GM19239 (cell line): ENCODE data around the gene GALNT15.

Experiments used
- DNase-seq: peaks from one replicate; pipeline ENCODE4 v3.0.0; 2011; ENCODE audit warnings: low spot score; ENCODE audit not compliant: insufficient read length
- FAIRE-seq: peaks from 2 replicates; lab custom pipeline; 2011; peaks lifted over from hg19 to GRCh38; lab: Jason Lieb, UNC

Gene GALNT15

DNA sequence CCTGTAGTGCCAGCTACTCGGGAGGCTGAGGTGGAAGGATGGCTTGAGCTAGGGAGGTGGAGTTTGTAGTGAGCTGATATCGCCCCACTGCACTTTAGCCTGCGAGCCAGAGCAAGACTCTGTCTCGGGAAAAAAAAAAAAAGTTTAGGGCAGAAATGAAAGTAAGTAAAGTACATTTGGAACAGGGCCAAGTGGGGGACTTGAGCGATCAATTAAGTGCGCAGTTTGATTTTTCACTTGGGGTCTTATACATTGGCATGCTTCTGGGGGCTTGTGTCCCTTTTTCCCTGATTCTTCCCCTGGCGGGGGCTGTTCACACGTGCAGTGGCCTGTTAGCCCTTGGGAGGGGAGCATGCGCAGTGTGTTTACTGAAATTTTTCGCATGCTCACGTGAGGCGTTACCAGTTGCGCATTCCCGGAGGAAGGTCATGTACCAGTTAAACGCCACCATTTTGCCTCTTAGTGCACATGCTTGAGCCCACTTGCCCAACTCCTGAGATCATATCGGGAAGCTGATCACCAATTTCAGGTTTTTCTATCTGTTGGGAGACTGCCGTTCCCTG lies 42.0 kb downstream of the GALNT15 start:
- DNase-seq (no peak), FAIRE-seq (no peak)

DNA sequence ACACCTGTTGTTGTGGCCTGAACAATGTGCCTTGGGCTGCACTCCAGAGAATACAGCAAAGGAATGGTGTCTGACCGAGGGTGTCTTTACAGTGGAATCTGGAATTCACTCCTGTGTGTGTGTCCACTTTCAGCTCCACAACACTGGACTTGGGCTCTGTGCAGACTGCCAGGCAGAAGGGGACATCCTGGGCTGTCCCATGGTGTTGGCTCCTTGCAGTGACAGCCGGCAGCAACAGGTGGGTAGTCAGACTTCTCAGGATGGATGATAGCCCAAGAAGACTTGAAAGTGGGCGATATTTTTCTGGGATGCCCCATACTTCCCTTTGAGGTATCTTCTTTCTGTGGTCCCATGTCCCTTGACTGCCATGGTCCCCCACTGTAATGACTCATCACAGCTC lies 45.3 kb downstream of the GALNT15 start:
- DNase-seq, result no peak
- FAIRE-seq, result no peak

DNA sequence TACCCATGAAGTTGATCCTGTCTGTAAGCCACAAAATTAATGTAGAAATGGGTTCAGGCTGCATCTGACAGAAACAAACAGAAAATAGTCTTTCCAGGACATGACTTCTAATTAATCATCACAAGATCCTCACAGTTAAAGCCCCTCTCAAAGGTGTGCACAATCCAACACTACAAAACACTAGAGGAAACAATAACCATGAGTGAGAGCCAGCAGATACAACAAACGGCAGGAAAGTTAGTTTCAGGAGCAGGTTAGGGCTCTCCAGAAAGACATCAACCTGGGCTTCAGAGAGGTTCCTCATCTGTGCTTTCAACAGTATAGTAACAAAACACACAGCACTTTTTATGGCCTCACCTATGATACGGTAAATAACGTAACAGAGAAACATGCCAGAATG lies 47.5 kb downstream of the GALNT15 start:
- DNase-seq, result no peak
- no peak for FAIRE-seq

DNA sequence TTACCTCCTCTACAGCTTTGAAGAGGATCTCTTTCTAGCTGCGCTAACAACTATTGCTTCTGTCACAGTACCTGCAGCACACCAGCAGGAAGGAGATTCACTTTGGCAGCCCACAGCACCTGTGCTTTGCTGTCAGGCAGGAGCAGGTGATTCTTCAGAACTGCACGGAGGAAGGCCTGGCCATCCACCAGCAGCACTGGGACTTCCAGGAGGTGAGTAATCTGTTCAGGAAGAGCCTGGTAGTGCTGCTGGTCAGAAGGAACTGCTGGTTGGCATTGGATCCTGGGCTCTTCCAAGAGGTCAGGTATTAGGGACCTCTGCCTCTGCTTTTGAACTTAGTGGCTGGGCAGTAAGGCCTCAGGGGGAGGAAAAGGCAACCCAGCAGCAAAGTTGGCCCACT lies 48.1 kb downstream of the GALNT15 start:
- DNase-seq, result no peak
- no peak for FAIRE-seq

DNA sequence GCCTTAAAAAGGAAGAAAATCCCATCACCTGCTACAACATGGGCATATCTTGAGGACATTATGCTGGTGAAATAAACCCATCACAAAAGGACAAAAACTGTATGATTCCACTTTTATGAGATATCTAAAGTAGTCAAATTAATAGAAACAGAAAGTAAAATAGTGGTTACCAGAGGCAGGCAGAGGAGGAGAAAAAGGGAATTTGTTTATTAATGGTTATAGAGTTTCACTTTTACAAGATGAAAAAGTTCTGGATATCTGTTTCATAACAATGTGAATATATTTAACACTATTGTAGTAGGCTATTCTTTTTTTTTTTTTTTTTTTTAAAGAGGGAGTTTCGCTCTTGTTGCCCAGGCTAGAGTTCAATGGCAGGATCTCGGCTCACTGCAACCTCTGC lies 49.8 kb downstream of the GALNT15 start:
- no peak for FAIRE-seq

DNA sequence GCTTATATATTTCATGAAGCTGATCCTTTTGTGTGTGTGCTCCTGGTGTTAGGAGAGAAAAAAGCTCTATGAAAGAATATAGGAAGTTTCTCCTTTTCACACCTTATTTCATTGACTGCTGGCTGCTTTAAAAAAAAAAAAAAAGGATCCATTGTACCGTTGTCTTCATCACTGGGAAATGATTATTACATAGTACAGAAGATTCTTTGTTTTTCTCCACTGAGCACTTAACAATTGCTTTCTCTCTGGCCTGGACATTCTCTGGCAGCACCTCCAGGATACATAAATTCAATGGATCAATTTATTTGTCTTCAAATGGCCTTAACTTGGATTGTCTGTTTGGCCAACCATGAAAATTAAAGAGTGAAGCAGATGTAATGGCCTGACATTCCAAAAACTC lies 53.1 kb downstream of the GALNT15 start:
- FAIRE-seq (no peak), DNase-seq (no peak)

More for the DNA sequence above, 49.8 kb downstream of the GALNT15 start:
- DNase-seq, result no peak

DNA sequence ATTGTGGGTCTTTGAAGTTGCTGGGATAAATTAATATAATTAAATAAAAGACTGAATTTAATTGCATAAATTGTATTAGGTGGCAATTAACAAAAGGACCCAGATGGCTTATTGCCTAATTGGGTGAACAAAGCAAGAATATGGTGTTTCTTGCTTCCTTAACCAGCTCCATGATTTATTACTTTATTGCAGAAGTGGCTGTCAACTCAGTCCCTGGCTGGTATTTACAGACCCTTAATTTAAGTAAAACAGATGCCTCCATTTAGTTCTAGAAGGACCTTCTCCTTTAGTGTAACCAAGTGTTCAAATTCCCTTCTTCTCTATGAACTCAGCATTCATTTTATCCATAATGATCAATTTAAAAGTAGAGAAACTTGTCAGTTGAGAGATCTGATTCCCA lies 55.2 kb downstream of the GALNT15 start:
- DNase-seq (no peak), FAIRE-seq (no peak)

DNA sequence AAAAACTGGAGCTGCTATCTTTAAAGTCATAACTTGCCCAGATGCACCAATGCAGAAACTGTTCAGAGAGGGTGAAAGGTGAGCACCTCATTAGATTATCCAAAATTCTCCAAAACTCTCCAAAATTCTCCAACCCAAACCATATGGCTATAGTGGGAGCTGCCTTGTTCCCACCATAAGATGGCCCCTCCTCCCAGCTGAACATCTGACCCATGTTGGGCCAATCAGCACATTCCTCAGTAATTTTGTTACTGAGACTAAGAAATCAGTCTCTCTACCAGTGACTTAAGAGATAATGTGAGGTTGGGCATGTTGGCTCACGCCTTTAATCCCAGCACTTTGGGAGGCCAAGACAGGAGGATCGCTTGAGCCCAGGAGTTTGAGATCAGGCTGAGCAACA lies 57.5 kb downstream of the GALNT15 start:
- FAIRE-seq (no peak), DNase-seq (no peak)

DNA sequence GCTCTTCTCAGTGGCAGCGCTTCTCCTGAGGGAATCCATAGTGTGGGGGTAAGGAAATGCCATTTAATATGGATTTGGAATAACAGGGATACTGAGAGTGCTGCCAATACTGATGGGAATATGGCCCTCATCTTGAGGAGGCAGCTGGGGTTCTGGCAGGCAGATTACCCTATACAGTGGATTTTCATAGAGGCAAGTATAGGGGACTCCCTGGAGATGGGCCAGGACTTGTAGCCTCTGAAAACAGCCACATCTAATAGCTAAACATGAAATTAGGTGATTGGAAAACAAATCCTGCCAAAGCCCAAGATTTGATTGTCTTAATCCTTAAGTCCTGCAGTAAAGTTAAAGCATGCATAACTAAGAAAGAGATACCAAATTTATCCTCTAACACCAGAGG lies 59.3 kb downstream of the GALNT15 start:
- DNase-seq (no peak), FAIRE-seq (no peak)

DNA sequence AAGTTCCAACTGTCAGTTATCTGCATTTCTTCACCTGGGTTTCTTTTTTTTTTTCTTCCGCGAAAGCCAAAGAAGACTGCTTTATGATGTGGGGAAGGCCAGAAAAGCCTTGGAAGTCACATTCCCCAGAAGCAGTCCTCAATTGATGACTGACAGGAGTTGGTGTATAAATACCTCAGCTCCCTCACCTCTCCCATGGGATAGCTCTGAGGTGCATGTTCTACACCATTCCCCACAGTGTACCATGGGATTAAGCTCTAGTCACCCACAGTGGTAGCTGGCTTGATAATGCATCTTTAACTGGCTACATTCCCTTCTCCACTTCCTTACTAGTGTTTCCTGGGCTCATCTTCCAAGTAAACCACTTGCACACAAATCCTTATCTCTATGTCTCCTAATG lies 59.8 kb downstream of the GALNT15 start:
- DNase-seq (no peak), FAIRE-seq (no peak)

DNA sequence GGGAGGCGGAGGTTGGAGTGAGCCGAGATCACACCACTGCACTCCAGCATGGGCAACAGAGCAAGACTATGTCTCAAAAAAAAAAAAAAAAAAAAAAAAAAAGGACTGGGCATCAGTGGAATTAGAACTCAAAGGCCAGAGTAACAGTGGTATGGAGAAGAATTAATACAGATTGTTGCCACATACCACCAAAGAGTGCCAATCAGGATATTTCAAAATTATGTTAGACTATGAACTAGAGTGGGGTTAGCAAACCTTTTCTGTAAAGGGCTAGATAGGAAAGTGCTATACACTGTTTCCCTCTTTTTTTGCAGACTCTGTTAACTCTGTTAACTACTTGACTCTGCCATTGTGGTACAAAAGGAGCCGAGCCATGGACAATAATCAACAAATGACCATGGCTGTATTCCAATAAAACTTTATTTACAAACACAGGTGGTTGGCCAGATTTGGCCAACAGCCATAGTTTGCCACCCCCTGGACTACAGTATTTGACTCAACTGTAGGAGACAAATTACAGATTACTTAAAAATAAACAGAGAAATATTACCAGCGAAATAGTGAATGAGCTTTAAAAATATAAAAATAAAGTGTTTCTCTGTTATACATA lies 61.7 kb downstream of the GALNT15 start:
- FAIRE-seq (no peak), DNase-seq (no peak)

DNA sequence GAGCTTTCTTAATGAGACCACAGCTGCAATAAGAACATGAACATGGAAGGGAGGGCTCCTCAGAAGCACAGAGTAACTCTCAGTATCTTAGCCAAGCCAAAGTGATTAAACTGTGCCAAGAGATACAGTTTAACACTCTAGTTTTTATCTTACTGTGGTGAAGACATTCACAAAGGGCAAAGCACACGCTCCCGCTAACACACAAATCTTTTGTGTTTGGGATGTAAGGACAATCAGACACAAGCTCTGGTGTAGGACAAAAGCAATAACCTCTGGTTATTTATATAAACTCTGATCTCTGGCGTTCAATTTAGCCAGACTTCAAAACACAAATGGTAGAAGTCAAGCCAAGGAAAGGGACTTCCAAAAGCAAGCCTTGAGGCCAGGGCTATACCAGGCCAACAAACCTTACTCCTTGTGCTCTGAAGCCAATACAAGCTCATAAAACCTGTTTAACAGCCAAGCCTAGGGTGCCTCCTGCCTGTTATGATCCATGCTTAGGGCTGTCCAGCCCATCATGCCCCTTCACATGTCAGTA lies 62.4 kb downstream of the GALNT15 start:
- DNase-seq, result no peak
- no peak for FAIRE-seq

DNA sequence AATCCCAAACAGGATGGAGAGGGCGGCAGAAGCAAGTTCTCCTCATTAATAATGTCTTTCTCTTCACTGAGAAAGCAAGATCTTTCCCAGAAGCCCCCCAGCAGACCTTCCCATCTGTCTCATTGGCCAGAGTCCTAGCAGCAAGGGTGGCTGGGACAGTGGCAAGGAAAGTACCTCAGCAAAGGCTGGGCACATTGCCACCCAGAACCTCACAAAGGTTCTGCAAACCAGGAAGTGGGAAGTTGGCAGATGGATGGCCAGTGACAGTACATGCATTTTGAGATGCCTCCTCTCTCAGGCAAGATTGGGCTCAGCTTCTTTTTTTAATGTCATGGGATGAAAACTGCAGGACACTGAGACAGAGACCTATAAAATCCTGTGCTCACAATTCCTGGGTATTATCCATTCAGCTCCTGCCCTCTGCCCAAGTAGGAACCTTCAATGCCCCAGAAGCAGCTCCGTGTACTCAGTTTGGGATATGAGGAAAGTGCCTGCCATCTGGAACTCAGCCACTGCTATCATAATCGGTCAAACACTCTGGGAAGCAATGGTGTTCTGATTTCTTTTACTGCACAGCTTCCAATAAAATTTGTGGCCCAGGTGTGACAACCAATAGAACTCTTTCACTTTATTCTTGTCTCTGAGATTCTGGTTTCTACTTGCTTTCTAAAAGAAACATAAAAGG lies 64.7 kb downstream of the GALNT15 start:
- FAIRE-seq (no peak), DNase-seq (no peak)

DNA sequence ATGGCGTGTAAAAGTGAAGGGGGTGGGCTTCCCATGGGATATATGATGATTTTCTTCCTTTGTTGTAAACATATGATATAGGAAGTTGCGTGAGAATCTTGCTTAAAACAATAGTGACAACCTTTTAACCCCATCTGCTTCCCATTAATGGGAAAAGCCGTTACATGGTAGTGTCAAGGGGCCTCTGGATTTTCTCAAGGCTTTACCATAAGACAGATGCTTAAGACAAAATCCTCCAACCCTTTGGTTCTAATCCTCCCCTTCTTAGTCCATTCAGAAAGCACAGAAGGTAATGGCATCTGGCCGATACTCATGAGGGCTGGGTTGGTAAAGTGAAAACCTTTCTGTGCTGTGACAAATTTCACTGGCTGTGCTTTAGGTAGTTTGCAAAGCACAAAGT lies 65.3 kb downstream of the GALNT15 start:
- FAIRE-seq, result no peak
- no peak for DNase-seq

DNA sequence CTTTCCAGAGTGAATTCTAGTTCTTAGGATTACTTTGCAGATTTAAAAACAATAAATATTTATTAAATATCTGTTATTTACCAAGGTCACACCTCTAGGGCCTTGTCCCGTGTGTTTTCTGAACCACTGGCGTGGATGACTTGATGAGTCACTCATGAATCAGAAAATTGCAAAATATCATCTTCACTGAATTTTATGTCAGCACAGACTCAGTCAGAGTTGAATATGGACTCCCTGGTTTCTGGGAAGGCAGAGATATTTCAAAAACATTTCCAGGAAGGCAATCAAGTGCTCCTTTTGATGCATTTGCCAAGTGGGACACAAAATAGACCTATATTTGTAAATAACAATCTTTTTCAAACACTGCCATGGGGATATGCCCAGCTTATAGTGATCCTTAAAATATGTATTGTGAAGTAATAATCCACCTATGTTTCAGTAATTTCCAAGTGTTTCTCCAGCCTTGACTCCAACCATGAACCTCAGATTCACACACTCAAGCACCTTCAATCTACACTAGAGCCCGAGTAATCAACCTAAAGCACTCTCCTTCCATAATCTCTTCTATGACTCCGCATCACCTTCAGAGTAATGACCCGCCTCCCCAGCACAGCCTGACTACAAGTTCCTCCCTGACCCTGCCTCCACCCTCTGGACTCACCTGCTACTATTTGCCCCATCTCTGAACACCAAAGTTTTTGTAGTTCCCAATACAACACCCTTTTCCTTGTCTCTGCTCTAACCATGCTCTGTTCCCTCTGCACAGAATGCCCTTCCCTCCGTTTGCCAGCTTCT lies 65.9 kb downstream of the GALNT15 start:
- DNase-seq, result no peak

DNA sequence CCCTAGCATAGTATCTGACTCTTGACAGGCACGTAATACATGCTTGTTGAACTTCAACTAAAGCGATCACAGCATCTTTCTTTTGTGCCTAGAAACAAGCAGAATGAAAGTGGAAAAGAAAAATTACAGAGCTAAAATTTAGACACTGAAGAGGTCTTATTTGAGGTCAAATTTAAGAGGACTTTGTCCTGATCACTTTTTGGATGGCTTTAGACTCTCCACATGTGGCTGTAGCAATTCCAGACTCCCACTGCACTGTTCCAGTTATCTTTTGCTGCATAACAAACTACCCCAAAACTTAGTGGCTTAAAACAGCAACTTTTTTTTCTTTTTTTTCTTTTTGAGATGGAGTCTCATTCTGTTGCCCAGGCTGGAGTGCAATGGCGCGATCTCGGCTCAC lies 66.7 kb downstream of the GALNT15 start:
- DNase-seq (no peak), FAIRE-seq (no peak)

More for the DNA sequence above, 65.9 kb downstream of the GALNT15 start:
- no peak for FAIRE-seq

DNA sequence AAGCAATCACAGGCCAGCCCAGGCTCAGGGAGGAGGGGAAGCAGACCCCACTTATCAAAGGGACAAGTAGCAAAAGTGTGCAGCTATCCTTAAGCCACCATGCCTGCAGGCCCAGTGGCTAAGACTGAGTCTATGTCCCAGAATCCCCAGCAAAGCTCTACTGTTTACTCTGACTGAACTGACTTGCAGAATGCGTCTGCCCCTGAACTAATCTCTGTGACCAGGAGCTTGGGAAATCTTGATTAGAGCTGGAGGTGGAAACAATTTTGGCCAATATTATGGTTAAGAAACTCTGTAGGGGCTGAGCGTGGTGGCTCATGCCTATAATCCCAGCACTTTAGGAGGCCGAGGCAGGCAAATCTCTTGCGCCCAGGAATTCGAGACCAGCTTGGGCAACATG lies 67.7 kb downstream of the GALNT15 start:
- no peak for FAIRE-seq
- DNase-seq, result no peak

DNA sequence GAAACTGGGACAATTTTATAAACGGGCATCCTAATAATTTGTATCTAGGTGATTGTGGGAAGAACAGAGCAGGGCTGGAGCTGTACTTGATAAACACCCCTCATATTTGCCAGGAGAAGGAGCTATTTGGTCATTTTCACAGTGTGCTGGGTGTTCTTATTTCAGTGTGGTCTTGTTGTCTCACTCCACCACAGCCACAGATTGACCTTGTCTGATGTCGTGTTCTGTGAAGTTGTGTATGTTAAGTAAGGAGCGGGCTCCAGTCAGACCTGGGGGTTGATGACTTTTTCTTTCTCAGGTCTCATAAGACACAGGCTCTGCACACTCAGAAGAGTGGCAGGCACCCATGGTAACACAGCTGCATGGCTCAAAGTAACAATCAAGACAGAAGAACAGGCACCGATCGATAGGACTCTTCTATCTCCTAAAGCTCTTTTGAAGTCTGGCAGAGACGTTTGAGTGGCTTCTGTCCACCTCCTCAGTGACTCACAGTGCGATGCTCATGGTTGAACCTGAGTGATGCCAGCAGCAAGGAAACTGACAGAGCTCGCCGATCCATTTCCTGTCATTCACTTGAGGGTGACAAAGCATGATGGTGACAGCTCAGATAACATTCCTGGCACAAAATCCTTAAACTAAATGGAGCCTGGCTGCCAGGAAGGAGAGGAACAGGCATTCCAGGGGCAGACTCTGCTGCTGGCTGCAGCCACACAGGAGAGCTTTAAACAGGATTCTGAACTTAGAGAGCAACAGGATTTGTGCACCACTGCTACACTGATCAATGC lies 69.4 kb downstream of the GALNT15 start:
- FAIRE-seq, result no peak
- no peak for DNase-seq

DNA sequence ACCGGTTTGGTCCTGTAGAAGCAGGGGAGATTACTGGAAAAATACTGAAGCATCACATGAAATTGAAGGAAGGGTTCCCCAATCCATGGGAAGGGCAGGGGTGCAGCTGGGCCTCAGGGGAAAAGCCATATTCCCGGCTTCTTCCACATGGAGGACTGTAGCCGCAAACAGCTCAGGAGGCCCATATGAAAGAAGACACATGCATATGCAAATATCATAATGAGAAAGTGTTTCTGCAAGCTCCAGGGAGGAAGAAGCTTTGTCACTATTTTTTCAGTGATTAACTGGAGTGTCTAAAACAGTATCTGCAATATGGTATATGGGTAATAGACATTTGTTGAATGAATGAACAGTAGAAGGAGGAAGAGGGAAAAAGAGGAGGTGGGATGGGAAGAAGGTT lies 71.1 kb downstream of the GALNT15 start:
- FAIRE-seq, result no peak
- no peak for DNase-seq
